CD14-positive monocyte (primary cell): ENCODE results near the gene KBTBD6. TPM values are rescaled to one million over a fixed set of nuclear protein-coding genes. Genes with fewer than 3 reads are reported as not detected.

Source experiments
- DNase-seq, 3 donors: peaks; one replicate each; pipeline ENCODE4 v3.0.0-alpha.2; 2011 to 2022
- H2AFZ ChIP-seq: 2 replicates; pipeline ENCODE4 v1.6.0; 2012; ENCODE audit warnings: mild to moderate bottlenecking, low read depth, low read length, inconsistent platforms; ENCODE audit not compliant: insufficient read depth, poor library complexity, severe bottlenecking
- H3K27ac ChIP-seq, 2 donors: 1 replicate in 1 of 2; 2 replicates in 1 of 2; pipeline ENCODE4 v1.5.1; 2012 to 2013; ENCODE audit warnings: low read length in 2 of 2, control low read depth in 1 of 2, inconsistent platforms in 1 of 2, low read depth in 1 of 2, mild to moderate bottlenecking in 1 of 2
- H3K27me3 ChIP-seq, 2 donors: one replicate each; pipeline versions ENCODE4 v1.6.0 to v1.6.1; 2011 to 2013; ENCODE audit warnings: low read length in 2 of 2; ENCODE audit not compliant: control insufficient read depth in 2 of 2, insufficient read depth in 2 of 2
- H3K36me3 ChIP-seq, 2 donors: replicated peaks in 1 of 2; 1 replicate in 1 of 2; 2 replicates in 1 of 2; pipeline versions ENCODE4 v1.5.1 to v1.6.1; 2012 to 2013; ENCODE audit warnings: low read length in 2 of 2, control low read depth in 1 of 2, inconsistent platforms in 1 of 2, mild to moderate bottlenecking in 1 of 2; ENCODE audit not compliant: insufficient read depth in 2 of 2, control insufficient read depth in 1 of 2
- H3K4me1 ChIP-seq, 2 donors: 1 replicate in 1 of 2; 2 replicates in 1 of 2; pipeline versions ENCODE4 v1.5.1 to v1.6.1; 2012 to 2013; ENCODE audit warnings: low read length in 2 of 2, control low read depth in 1 of 2, inconsistent platforms in 1 of 2, mild to moderate bottlenecking in 1 of 2, moderate library complexity in 1 of 2; ENCODE audit not compliant: insufficient read depth in 2 of 2, control insufficient read depth in 1 of 2
- H3K4me2 ChIP-seq: replicated peaks from 2 replicates; pipeline ENCODE3; 2012; ENCODE audit warnings: low read length, moderate library complexity, mild to moderate bottlenecking; ENCODE audit not compliant: poor library complexity, severe bottlenecking; ENCODE audit errors: extremely low read depth
- H3K4me3 ChIP-seq, 3 experiments: fragments of 200-600 bp in 1 of 3; sonication (generic) in 1 of 3; replicated peaks in 1 of 3; 1 replicate in 2 of 3; 2 replicates in 1 of 3; pipeline ENCODE4 v1.5.1; 2011 to 2013; ENCODE audit warnings: low read length in 3 of 3, mild to moderate bottlenecking in 3 of 3, control low read depth in 2 of 3, low read depth in 2 of 3, inconsistent platforms in 1 of 3, moderate library complexity in 1 of 3
- H3K79me2 ChIP-seq: 2 replicates; pipeline ENCODE4 v1.6.0; 2012; ENCODE audit warnings: mild to moderate bottlenecking, control low read depth, inconsistent platforms, low read length, moderate library complexity; ENCODE audit not compliant: insufficient read depth
- H3K9ac ChIP-seq: 2 replicates; pipeline ENCODE4 v1.6.0; 2017; ENCODE audit warnings: low read length, mild to moderate bottlenecking; ENCODE audit not compliant: insufficient read depth, poor library complexity, severe bottlenecking
- H3K9me3 ChIP-seq, 2 donors: replicated peaks in 1 of 2; 1 replicate in 1 of 2; 2 replicates in 1 of 2; pipeline versions ENCODE4 v1.5.1 to v1.6.1; 2012 to 2013; ENCODE audit warnings: low read length in 2 of 2, control low read depth in 1 of 2; ENCODE audit not compliant: control insufficient read depth in 1 of 2, insufficient read depth in 1 of 2
- H4K20me1 ChIP-seq: 2 replicates; pipeline ENCODE4 v1.6.0; 2012; ENCODE audit warnings: mild to moderate bottlenecking, low read length, control low read depth, moderate library complexity; ENCODE audit not compliant: insufficient read depth
- H3K27ac Mint-ChIP-seq, 7 donors: one replicate each; pipeline ENCODE4 v1.8.0; 2020; ENCODE audit warnings: mild to moderate bottlenecking in 7 of 7, mixed read lengths in 7 of 7, moderate library complexity in 6 of 7, inconsistent platforms in 2 of 7
- H3K27me3 Mint-ChIP-seq, 3 donors: one replicate each; pipeline ENCODE4 v1.8.0; 2021 to 2022; ENCODE audit warnings: low read depth in 3 of 3, mild to moderate bottlenecking in 3 of 3, mixed read lengths in 3 of 3, moderate library complexity in 3 of 3, inconsistent platforms in 1 of 3
- H3K36me3 Mint-ChIP-seq, 2 donors: one replicate each; pipeline ENCODE4 v1.8.0; 2020; ENCODE audit warnings: mixed read lengths in 2 of 2, inconsistent platforms in 1 of 2, mild to moderate bottlenecking in 1 of 2
- H3K4me1 Mint-ChIP-seq: one replicate; pipeline ENCODE4 v1.8.0; 2020; ENCODE audit warnings: mild to moderate bottlenecking, mixed read lengths
- H3K4me3 Mint-ChIP-seq, 2 donors: one replicate each; pipeline ENCODE4 v1.8.0; 2020; ENCODE audit warnings: mild to moderate bottlenecking in 2 of 2, mixed read lengths in 2 of 2, moderate library complexity in 1 of 2
- H3K9me3 Mint-ChIP-seq, 7 donors: one replicate each; pipeline ENCODE4 v1.8.0; 2020 to 2022; ENCODE audit warnings: mixed read lengths in 7 of 7, mild to moderate bottlenecking in 6 of 7, moderate library complexity in 6 of 7, inconsistent platforms in 2 of 7
- WGBS: methylation state at CpG from one replicate; pipeline ENCODE4 v1.1.5; 2013; ENCODE audit warnings: missing lambda C conversion rate; ENCODE audit not compliant: insufficient coverage; 5-methylcytosine and 5-hydroxymethylcytosine counted together
- intact Hi-C, 2 donors: fragments of 100-400 bp; cut with micrococcal nuclease; formaldehyde crosslinking; loops; one replicate each; pipeline versions ENCODE4 v1.15.0 to v1.15.1; 2023
- polyA plus RNA-seq, 3 donors: library from polyadenylated mRNA; depleted of rRNA in 1 of 3; unstranded in 2 of 3; stranded (reverse) in 1 of 3; fragments of 300-500 nt in 2 of 3; fragments of >200 nt in 1 of 3; fragmentation: Illumina TruSeq in 2 of 3; gene quantifications; 1 replicate in 2 of 3; 2 replicates in 1 of 3; pipeline ENCODE4 v1.2.3, GENCODE V29; 2012 to 2021
- TF ChIP-seq, protein P1 (sequence below): fragments of 200-600 bp; IDR thresholded peaks from one replicate; pipeline ENCODE4 v1.8.0; 2022; ENCODE audit warnings: antibody characterized with exemption, mild to moderate bottlenecking

KBTBD6 gene
- polyA plus RNA-seq, 3 donors, result 0.37 to 1.2 (median 0.54) TPM

GRCh38 chr13:41111454-41111853 is 21.1 kb downstream of the KBTBD6 start:
- H3K27me3 ChIP-seq, result no peaks in the 10 kb centered on the region
- intact Hi-C loops, result no loop called here
- H3K9me3 ChIP-seq, result peaks cover 0 to 11% of the 10 kb centered on the region in 2 donors
- no peak overlapping the region for H2AFZ ChIP-seq
- Mint-ChIP-seq H3K9me3 (peaks cover 2 to 9% (median 8%) of the 10 kb centered on the region in 7 donors), H3K27me3 (peaks cover 0 to 4% (median 2%) of the 10 kb centered on the region in 3 donors), H3K27ac (peak overlapping the region in 1 of 7 donors; percentile 55), H3K36me3 (no peaks in the 10 kb centered on the region), H3K4me3 (no peak overlapping the region), H3K4me1 (no peaks in the 10 kb centered on the region)
- H3K4me3 ChIP-seq, result no peak overlapping the region
- no peaks in the 10 kb centered on the region for H3K79me2 ChIP-seq
- no peak overlapping the region for H3K4me2 ChIP-seq
- no peak overlapping the region for H3K27ac ChIP-seq
- 94% methylated on average over 7 of the region's 7 CpGs for WGBS
- DNase-seq, result no peak
- H3K4me1 ChIP-seq, result no peaks in the 10 kb centered on the region
- H4K20me1 ChIP-seq, result no peaks in the 10 kb centered on the region
- no peaks in the 10 kb centered on the region for H3K36me3 ChIP-seq
- H3K9ac ChIP-seq, result no peak overlapping the region
- TF ChIP-seq, protein P1, sequence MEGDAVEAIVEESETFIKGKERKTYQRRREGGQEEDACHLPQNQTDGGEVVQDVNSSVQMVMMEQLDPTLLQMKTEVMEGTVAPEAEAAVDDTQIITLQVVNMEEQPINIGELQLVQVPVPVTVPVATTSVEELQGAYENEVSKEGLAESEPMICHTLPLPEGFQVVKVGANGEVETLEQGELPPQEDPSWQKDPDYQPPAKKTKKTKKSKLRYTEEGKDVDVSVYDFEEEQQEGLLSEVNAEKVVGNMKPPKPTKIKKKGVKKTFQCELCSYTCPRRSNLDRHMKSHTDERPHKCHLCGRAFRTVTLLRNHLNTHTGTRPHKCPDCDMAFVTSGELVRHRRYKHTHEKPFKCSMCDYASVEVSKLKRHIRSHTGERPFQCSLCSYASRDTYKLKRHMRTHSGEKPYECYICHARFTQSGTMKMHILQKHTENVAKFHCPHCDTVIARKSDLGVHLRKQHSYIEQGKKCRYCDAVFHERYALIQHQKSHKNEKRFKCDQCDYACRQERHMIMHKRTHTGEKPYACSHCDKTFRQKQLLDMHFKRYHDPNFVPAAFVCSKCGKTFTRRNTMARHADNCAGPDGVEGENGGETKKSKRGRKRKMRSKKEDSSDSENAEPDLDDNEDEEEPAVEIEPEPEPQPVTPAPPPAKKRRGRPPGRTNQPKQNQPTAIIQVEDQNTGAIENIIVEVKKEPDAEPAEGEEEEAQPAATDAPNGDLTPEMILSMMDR, result no peak

GRCh38 chr13:41107584-41108014 is 25.0 kb downstream of the KBTBD6 start:
- H3K4me2 ChIP-seq, result no peak overlapping the region
- no peaks in the 10 kb centered on the region for H3K27me3 ChIP-seq
- H3K4me1 ChIP-seq, result no peaks in the 10 kb centered on the region
- H3K9me3 Mint-ChIP-seq, result peaks cover 2 to 13% (median 8%) of the 10 kb centered on the region in 7 donors
- TF ChIP-seq, protein P1, result no peak
- no peaks in the 10 kb centered on the region for H3K36me3 Mint-ChIP-seq
- no peak overlapping the region for H3K9ac ChIP-seq
- H3K27ac Mint-ChIP-seq, result no peak overlapping the region
- DNase-seq, result no peak
- no peaks in the 10 kb centered on the region for H4K20me1 ChIP-seq
- no peaks in the 10 kb centered on the region for H3K79me2 ChIP-seq
- H3K9me3 ChIP-seq, result peaks cover 0 to 11% of the 10 kb centered on the region in 2 donors
- WGBS, result 100% methylated on average over 4 of the region's 7 CpGs
- H3K4me3 Mint-ChIP-seq, result no peak overlapping the region
- intact Hi-C loops, result no loop called here
- no peaks in the 10 kb centered on the region for H3K4me1 Mint-ChIP-seq
- H3K27ac ChIP-seq, result no peak overlapping the region
- no peak overlapping the region for H2AFZ ChIP-seq
- peaks cover 0 to 4% (median 1%) of the 10 kb centered on the region in 3 donors for H3K27me3 Mint-ChIP-seq
- H3K4me3 ChIP-seq, result no peak overlapping the region
- H3K36me3 ChIP-seq, result no peaks in the 10 kb centered on the region
